GM13976 (cell line): ENCODE data around the gene CCDC102A.

Experiments used
- DNase-seq: peaks from one replicate; pipeline ENCODE4 v3.0.0; 2012; ENCODE audit warnings: low spot score
- CTCF ChIP-seq: IDR thresholded peaks from 2 replicates; pipeline ENCODE4 v1.5.1; 2012; ENCODE audit warnings: borderline replicate concordance, mild to moderate bottlenecking; ENCODE audit not compliant: insufficient read depth; ENCODE audit errors: extremely low read depth, missing control alignments, control extremely low read depth
- in situ Hi-C: fragments of 300-500 bp; cut with MboI; formaldehyde crosslinking; loops from one replicate; pipeline ENCODE4 v1.12.0; 2022; ENCODE audit warnings: low sequenced_read_pairs, mixed read lengths, inconsistent platforms; ENCODE audit not compliant: unreplicated experiment

Gene CCDC102A

GRCh38 chr16:57518922-57519321 lies 17.4 kb downstream of the CCDC102A start:
- in situ Hi-C loops: no loop called here
- no peak for TF ChIP-seq CTCF
- DNase-seq: no peak

- no peak for DNase-seq
- no peak for TF ChIP-seq CTCF
- in situ Hi-C loops: no loop called here
Observed at GRCh38 chr16:57518520-57518919, 17.9 kb downstream of the CCDC102A start.

GRCh38 chr16:57517397-57518367 lies 18.7 kb downstream of the CCDC102A start:
- no peak for DNase-seq
- in situ Hi-C loops: no loop called here
- no peak for TF ChIP-seq CTCF

DNA sequence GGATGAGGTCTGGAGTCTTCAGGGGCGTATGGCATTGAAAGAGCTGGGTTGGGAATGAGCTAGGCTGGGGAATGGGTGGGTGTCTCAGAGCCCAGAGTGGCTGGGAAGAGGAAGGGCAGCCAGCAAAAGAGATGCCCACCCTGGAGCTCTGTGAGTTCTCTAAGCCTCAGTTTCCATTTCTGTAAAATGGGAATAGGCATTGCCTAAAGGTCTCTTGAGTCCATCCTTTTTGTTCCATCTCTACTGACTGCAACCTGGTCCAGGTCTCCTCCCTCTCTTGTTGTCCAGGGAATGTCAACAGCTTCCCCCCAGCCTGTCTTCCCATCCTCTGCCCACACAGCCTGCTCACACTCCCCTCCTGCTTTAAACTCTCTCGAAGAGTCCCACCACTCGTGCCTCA lies 19.6 kb downstream of the CCDC102A start:
- DNase-seq: no peak
- no peak for TF ChIP-seq CTCF
- in situ Hi-C loops: no loop called here

DNA sequence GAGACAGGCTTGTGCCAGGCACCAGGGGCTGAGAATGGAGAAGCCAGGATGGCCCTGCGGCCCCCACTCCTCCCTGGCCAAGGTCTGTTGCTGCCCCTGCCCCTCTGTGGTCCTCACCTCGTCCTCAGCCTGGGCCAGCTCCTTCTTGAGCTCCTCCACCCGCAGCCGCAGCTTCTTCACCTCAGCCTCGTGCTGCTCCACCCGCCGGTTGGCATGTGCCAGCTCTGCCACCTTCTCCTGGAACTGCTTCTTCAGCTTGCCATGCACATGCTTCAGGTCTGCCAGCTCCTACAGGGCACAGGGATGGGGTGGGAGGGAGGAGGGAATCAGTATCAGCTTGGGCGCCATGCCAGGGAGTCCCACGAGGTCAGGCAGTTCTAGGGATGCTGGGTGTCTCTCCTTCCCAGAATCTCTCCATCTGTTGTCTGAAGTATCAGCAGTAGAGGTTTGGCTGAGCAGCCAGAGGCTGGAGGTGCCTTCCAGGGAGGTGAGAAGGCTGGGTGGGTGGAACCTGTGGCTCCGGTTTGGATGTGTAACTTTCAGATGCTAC lies 20.1 kb downstream of the CCDC102A start:
- in situ Hi-C loops: no loop called here
- no peak for DNase-seq
- TF ChIP-seq CTCF: no peak

GRCh38 chr16:57514791-57515600 lies 21.4 kb downstream of the CCDC102A start:
- TF ChIP-seq CTCF: no peak
- no peak for DNase-seq
- in situ Hi-C loops: no loop called here
